H1 (cell line): Measurements from ENCODE around the gene RNASEH2C. TPM values are rescaled to one million over a fixed set of nuclear protein-coding genes. Genes with fewer than 3 reads are reported as not detected.

Source experiments
- CTCF ChIA-PET: fragments of 300-600 bp; sonication (Branson Sonifier 250); formaldehyde crosslinking; loops from one replicate; lab custom pipeline; 2021; ENCODE audit not compliant: partially characterized antibody; lab: Charles Lee
- POLR2A ChIA-PET: fragments of 300-600 bp; sonication (Branson Sonifier 250); formaldehyde crosslinking; loops from one replicate; lab custom pipeline; 2021; ENCODE audit warnings: inconsistent platforms; ENCODE audit not compliant: partially characterized antibody; lab: Charles Lee
- DNase-seq, 2 experiments: peaks; one replicate each; pipeline versions ENCODE4 v3.0.0 to v3.0.0-alpha.2; 2010 to 2022; ENCODE audit warnings: low spot score in 2 of 2, low read depth in 1 of 2, mixed read lengths in 1 of 2
- FAIRE-seq: peaks from 2 replicates; lab custom pipeline; 2011; peaks lifted over from hg19 to GRCh38; lab: Jason Lieb, UNC
- H2AFZ ChIP-seq: 2 replicates; pipeline ENCODE4 v1.8.1; 2012; ENCODE audit warnings: low read length, inconsistent platforms
- H2AK5ac ChIP-seq: 2 replicates; pipeline ENCODE4 v1.6.1; 2013; ENCODE audit warnings: low read depth, low read length
- H2BK120ac ChIP-seq: replicated peaks from 2 replicates; pipeline ENCODE3; 2013; ENCODE audit warnings: low read depth, low read length, inconsistent platforms
- H2BK12ac ChIP-seq: 2 replicates; pipeline ENCODE4 v1.6.1; 2013; ENCODE audit warnings: low read depth, low read length
- H2BK15ac ChIP-seq: 2 replicates; pipeline ENCODE4 v1.6.1; 2013; ENCODE audit warnings: low read length
- H2BK20ac ChIP-seq: 2 replicates; pipeline ENCODE4 v1.6.1; 2013; ENCODE audit warnings: low read length
- H2BK5ac ChIP-seq: 2 replicates; pipeline ENCODE4 v1.6.1; 2013; ENCODE audit warnings: low read depth, low read length
- H3K14ac ChIP-seq: 2 replicates; pipeline ENCODE4 v1.6.1; 2013; ENCODE audit warnings: inconsistent platforms; ENCODE audit not compliant: insufficient read length
- H3K18ac ChIP-seq: 2 replicates; pipeline ENCODE4 v1.6.1; 2013; ENCODE audit warnings: low read length; ENCODE audit errors: extremely low read depth
- H3K23ac ChIP-seq: 2 replicates; pipeline ENCODE4 v1.6.1; 2013; ENCODE audit warnings: inconsistent platforms; ENCODE audit not compliant: insufficient read length
- H3K23me2 ChIP-seq: 2 replicates; pipeline ENCODE4 v1.6.1; 2013; ENCODE audit warnings: low read depth, low read length
- H3K27ac ChIP-seq: 2 replicates; pipeline ENCODE4 v1.6.1; 2011; ENCODE audit warnings: low read depth, low read length, inconsistent platforms
- H3K27me3 ChIP-seq, 4 experiments: replicated peaks in 1 of 4; 1 replicate in 1 of 4; 2 replicates in 3 of 4; pipeline versions ENCODE4 v1.6.1 to v1.8.1; 2011 to 2013; ENCODE audit warnings: low read length in 3 of 4, mild to moderate bottlenecking in 3 of 4, inconsistent platforms in 2 of 4, mixed read lengths in 2 of 4, moderate library complexity in 1 of 4; ENCODE audit not compliant: control insufficient read depth in 3 of 4, insufficient read depth in 3 of 4; ENCODE audit errors: extremely low read depth in 1 of 4
- H3K36me3 ChIP-seq, 4 experiments: 2 replicates each; pipeline versions ENCODE4 v1.6.1 to v1.8.1; 2011 to 2013; ENCODE audit warnings: mild to moderate bottlenecking in 4 of 4, low read length in 3 of 4, moderate library complexity in 2 of 4, control low read depth in 1 of 4, inconsistent platforms in 1 of 4; ENCODE audit not compliant: insufficient read depth in 4 of 4, control insufficient read depth in 2 of 4
- H3K4ac ChIP-seq: replicated peaks from 2 replicates; pipeline ENCODE3; 2013; ENCODE audit warnings: low read length, low read depth, mixed read lengths, inconsistent platforms; ENCODE audit not compliant: insufficient read length
- H3K4me1 ChIP-seq, 4 experiments: replicated peaks in 1 of 4; 1 replicate in 1 of 4; 2 replicates in 3 of 4; pipeline versions ENCODE4 v1.6.1 to v1.8.1; 2011 to 2013; ENCODE audit warnings: low read length in 3 of 4, inconsistent platforms in 2 of 4, mixed read lengths in 1 of 4; ENCODE audit not compliant: insufficient read depth in 4 of 4, control insufficient read depth in 3 of 4
- H3K4me2 ChIP-seq, 2 experiments: 2 replicates each; pipeline versions ENCODE4 v1.6.1 to v1.8.1; 2011 to 2013; ENCODE audit warnings: low read depth in 2 of 2, low read length in 2 of 2, control low read depth in 1 of 2, inconsistent platforms in 1 of 2, mild to moderate bottlenecking in 1 of 2; ENCODE audit not compliant: insufficient read depth in 1 of 2
- H3K4me3 ChIP-seq, 4 experiments: fragments of 200-600, 300-600 bp in 1 of 4; sonication (generic), shearing (Covaris generic), sonication (Bioruptor Twin) in 1 of 4; 2 replicates each; pipeline versions ENCODE4 v1.5.1 to v1.8.1; 2011 to 2016; ENCODE audit warnings: low read length in 4 of 4, low read depth in 3 of 4, control low read depth in 2 of 4, inconsistent platforms in 2 of 4, mild to moderate bottlenecking in 2 of 4, mixed read lengths in 1 of 4, moderate library complexity in 1 of 4; ENCODE audit not compliant: insufficient read depth in 2 of 4; ENCODE audit errors: extremely low read depth in 1 of 4
- H3K56ac ChIP-seq: replicated peaks from 2 replicates; pipeline ENCODE3; 2013; ENCODE audit warnings: low read depth, mild to moderate bottlenecking, mixed read lengths, low read length, inconsistent platforms; ENCODE audit not compliant: insufficient read length
- H3K79me1 ChIP-seq: 2 replicates; pipeline ENCODE4 v1.6.1; 2013; ENCODE audit warnings: low read depth, low read length, control low read depth
- H3K79me2 ChIP-seq, 2 experiments: 2 replicates each; pipeline versions ENCODE4 v1.6.1 to v1.8.1; 2012 to 2013; ENCODE audit warnings: low read length in 2 of 2, mild to moderate bottlenecking in 2 of 2, inconsistent platforms in 1 of 2; ENCODE audit not compliant: insufficient read depth in 2 of 2, control insufficient read depth in 1 of 2
- H3K9ac ChIP-seq, 4 experiments: replicated peaks in 1 of 4; 1 replicate in 1 of 4; 2 replicates in 3 of 4; pipeline versions ENCODE4 v1.6.1 to v1.8.1; 2011 to 2013; ENCODE audit warnings: low read depth in 3 of 4, low read length in 3 of 4, control low read depth in 2 of 4, mild to moderate bottlenecking in 2 of 4, moderate library complexity in 2 of 4, inconsistent platforms in 1 of 4; ENCODE audit errors: extremely low read depth in 1 of 4
- H3K9me3 ChIP-seq, 2 experiments: 2 replicates each; pipeline versions ENCODE4 v1.6.1 to v1.8.1; 2012 to 2013; ENCODE audit warnings: mild to moderate bottlenecking in 2 of 2, moderate library complexity in 2 of 2, control low read depth in 1 of 2, inconsistent platforms in 1 of 2, low read depth in 1 of 2, low read length in 1 of 2, mixed read lengths in 1 of 2; ENCODE audit not compliant: insufficient read depth in 2 of 2
- H4K20me1 ChIP-seq, 2 experiments: replicated peaks in 1 of 2; 2 replicates each; pipeline versions ENCODE3 to v1.8.1; 2011 to 2013; ENCODE audit warnings: inconsistent platforms in 2 of 2, low read length in 2 of 2, mild to moderate bottlenecking in 1 of 2; ENCODE audit not compliant: insufficient read depth in 2 of 2, control insufficient read depth in 1 of 2
- H4K5ac ChIP-seq: 2 replicates; pipeline ENCODE4 v1.6.1; 2013; ENCODE audit warnings: low read length, low read depth, mixed read lengths, inconsistent platforms; ENCODE audit not compliant: insufficient read length
- H4K8ac ChIP-seq: 2 replicates; pipeline ENCODE4 v1.8.0; 2013; ENCODE audit warnings: mild to moderate bottlenecking, moderate library complexity, low read length, inconsistent platforms; ENCODE audit not compliant: insufficient read depth; ENCODE audit errors: extremely low read depth
- H4K91ac ChIP-seq: replicated peaks from 2 replicates; pipeline ENCODE3; 2013; ENCODE audit warnings: low read length, mixed read lengths, inconsistent platforms; ENCODE audit not compliant: insufficient read length
- ATF3 ChIP-seq: IDR thresholded peaks from 2 replicates; pipeline ENCODE4 v1.6.1; 2011; ENCODE audit warnings: low read depth, mild to moderate bottlenecking, low read length; ENCODE audit not compliant: insufficient read depth
- BACH1 ChIP-seq: IDR thresholded peaks from 2 replicates; pipeline ENCODE4 v1.6.1; 2012; ENCODE audit warnings: low read length, improper control_type of control experiment
- CHD1 ChIP-seq: IDR thresholded peaks from 2 replicates; pipeline ENCODE4 v1.6.1; 2012; ENCODE audit warnings: low read depth, low read length, improper control_type of control experiment
- CTCF ChIP-seq, 3 experiments: IDR thresholded peaks; 1 replicate in 2 of 3; 2 replicates in 1 of 3; pipeline versions ENCODE4 v1.5.1 to v1.6.1; 2011; ENCODE audit warnings: low read length in 3 of 3, mild to moderate bottlenecking in 3 of 3, inconsistent platforms in 2 of 3, low read depth in 1 of 3, moderate library complexity in 1 of 3; ENCODE audit not compliant: insufficient read depth in 1 of 3; ENCODE audit errors: control extremely low read depth in 1 of 3
- EZH2 ChIP-seq: fragments of 200-600 bp; sonication (generic); IDR thresholded peaks from 2 replicates; pipeline ENCODE4 v1.7.1; 2012; ENCODE audit warnings: low read depth, mild to moderate bottlenecking, moderate library complexity, low read length, inconsistent platforms; ENCODE audit not compliant: severe bottlenecking
- GABPA ChIP-seq: IDR thresholded peaks from 2 replicates; pipeline ENCODE4 v1.6.1; 2011; ENCODE audit warnings: mild to moderate bottlenecking, low read length, moderate library complexity, borderline replicate concordance; ENCODE audit not compliant: insufficient read depth
- MAFK ChIP-seq: IDR thresholded peaks from 2 replicates; pipeline ENCODE4 v1.6.1; 2012; ENCODE audit warnings: low read depth, mild to moderate bottlenecking, improper control_type of control experiment, low read length
- NANOG ChIP-seq: IDR thresholded peaks from 2 replicates; pipeline ENCODE4 v1.6.1; 2011; ENCODE audit warnings: low read length, low read depth, mild to moderate bottlenecking, inconsistent platforms; ENCODE audit not compliant: insufficient read depth, poor library complexity, severe bottlenecking
- SIN3A ChIP-seq, 2 experiments: IDR thresholded peaks in 1 of 2; conservative IDR thresholded peaks in 1 of 2; 2 replicates each; pipeline ENCODE4 v1.6.1; 2011 to 2012; ENCODE audit warnings: low read length in 2 of 2, improper control_type of control experiment in 1 of 2, low read depth in 1 of 2, mild to moderate bottlenecking in 1 of 2
- SIX5 ChIP-seq: IDR thresholded peaks from 2 replicates; pipeline ENCODE4 v1.6.1; 2011; ENCODE audit warnings: mild to moderate bottlenecking, low read depth, low read length
- SP4 ChIP-seq: IDR thresholded peaks from 2 replicates; pipeline ENCODE4 v1.6.1; 2012; ENCODE audit warnings: low read length, inconsistent platforms
- WGBS, 2 experiments: shearing (Covaris generic) in 1 of 2; methylation state at CpG; one replicate each; pipeline versions ENCODE4 v1.1.6 to v1.1.7; 2013 to 2015; ENCODE audit warnings: low lambda C conversion rate in 2 of 2, mixed read lengths in 2 of 2, inconsistent platforms in 1 of 2, low coverage in 1 of 2, missing lambda C conversion rate in 1 of 2; ENCODE audit not compliant: insufficient replicate concordance in 2 of 2, insufficient coverage in 1 of 2, insufficient read length in 1 of 2; ENCODE audit errors: extremely low coverage in 1 of 2, missing lambda C conversion rate in 1 of 2; 5-methylcytosine and 5-hydroxymethylcytosine counted together
- polyA plus RNA-seq, 7 experiments: library from polyadenylated mRNA; depleted of rRNA in 3 of 7; stranded (reverse) in 5 of 7; unstranded in 2 of 7; fragments of >200 nt in 5 of 7; fragments of 200-250 nt in 2 of 7; gene quantifications; 1 replicate in 5 of 7; 2 replicates in 1 of 7; 4 replicates in 1 of 7; pipeline versions ENCODE4 v1.2.1 to v1.2.3, GENCODE V29; 2011 to 2013; ENCODE audit warnings: missing spikeins in 2 of 7, mixed read lengths in 2 of 7
- total RNA-seq: library from RNA; stranded (reverse); fragmentation: NEBNext Ultra II Directional; extraction: Animal tissue kit (Norgen Biotek cat#: 25700); gene quantifications from 2 replicates; pipeline ENCODE4 v1.2.1, GENCODE V29; 2021

RNASEH2C gene
- total and polyA plus RNA-seq, 2 of the 8 experiments (the other 6 are each of a cell fraction or from before 2014, with no cell fraction given) = 40.2 to 60.3 TPM

- no peak overlapping the region for H4K8ac ChIP-seq
- H3K27ac ChIP-seq = no peak overlapping the region
- no peak overlapping the region for H3K23ac ChIP-seq
- peaks cover 0 to 10% of the 10 kb centered on the region in 2 experiments; a peak in 2 of 4 replicates for H3K9me3 ChIP-seq
- H3K14ac ChIP-seq = no peak overlapping the region
- no peak overlapping the region for H2BK5ac ChIP-seq
- no peak for FAIRE-seq
- H4K91ac ChIP-seq = no peak overlapping the region
- H2BK20ac ChIP-seq = no peak overlapping the region
- WGBS, 2 experiments = 87% methylated on average over 10 of the region's 10 CpGs; no CpG with 5 or more reads in 1 of the 2 experiments
- H4K5ac ChIP-seq = no peak overlapping the region
- H3K23me2 ChIP-seq = no peaks in the 10 kb centered on the region
- H3K4me1 ChIP-seq = no peaks in the 10 kb centered on the region
- ChIA-PET POLR2A (no interaction called here), CTCF (interaction anchor here (0.7 to 1.6 kb wide), 4 partner anchors 9 to 458 kb away, joined by 3 read pairs; no protein-coding TSS in a partner anchor)
- H4K20me1 ChIP-seq = no peaks in the 10 kb centered on the region
- no peaks in the 10 kb centered on the region for H3K36me3 ChIP-seq
- H3K18ac ChIP-seq = no peak overlapping the region
- no peak overlapping the region for H2BK15ac ChIP-seq
- no peak overlapping the region for H3K9ac ChIP-seq
- H3K4ac ChIP-seq = no peak overlapping the region
- no peaks in the 10 kb centered on the region for H3K27me3 ChIP-seq
- H3K4me2 ChIP-seq = no peak overlapping the region
- H2BK120ac ChIP-seq = no peak overlapping the region
- H3K4me3 ChIP-seq = no peak overlapping the region
- H2BK12ac ChIP-seq = no peak overlapping the region
- H2AFZ ChIP-seq = no peak overlapping the region
- H3K79me2 ChIP-seq = no peaks in the 10 kb centered on the region; a peak in 1 of 4 replicates
- no peak overlapping the region for H2AK5ac ChIP-seq
- DNase-seq = no peak
- no peaks in the 10 kb centered on the region for H3K79me1 ChIP-seq
- no peak overlapping the region for H3K56ac ChIP-seq
- TF ChIP-seq GABPA (no peak), SP4 (no peak), MAFK (no peak), CTCF (IDR thresholded peaks at IDR 0.05; ENCODE audit: control extremely low read depth in 1 of 3, insufficient read depth in 1 of 3, low read depth in 1 of 3, low read length in 3 of 3) (no peak), ATF3 (no peak), CHD1 (no peak), SIX5 (no peak), BACH1 (no peak), SIN3A (conservative IDR thresholded peaks at IDR 0.05 in 1 of 2, IDR thresholded peaks at IDR 0.05 in 1 of 2; ENCODE audit: low read depth in 1 of 2, low read length in 2 of 2) (no peak), NANOG (no peak), EZH2 (no peak)
These were observed 46.8 kb upstream of the RNASEH2C start for GRCh38 chr11:65767406-65767805.
